Activated CD4-positive, alpha-beta T cell treated with anti-CD3 and anti-CD28 coated beads for 24 hours (primary cell): ENCODE results near the gene HMGA1.

Experiments
- DNase-seq, 2 donors: peaks; one replicate each; pipeline ENCODE4 v3.0.0-alpha.2; 2020; ENCODE audit warnings: low read depth in 2 of 2

Gene HMGA1

GRCh38 chr6:34223956-34224940 is 12.4 kb upstream of the HMGA1 start:
- peak; percentile 91 to 92 for DNase-seq

- DNase-seq = no peak
These were observed 11.1 kb upstream of the HMGA1 start for GRCh38 chr6:34225551-34225950.

- no peak for DNase-seq
These were observed 10.6 kb upstream of the HMGA1 start for GRCh38 chr6:34226066-34226465.

- no peak for DNase-seq
These were observed 9.7 kb upstream of the HMGA1 start for GRCh38 chr6:34226731-34227586.

GRCh38 chr6:34227761-34228421 is 8.8 kb upstream of the HMGA1 start:
- DNase-seq = no peak

- no peak for DNase-seq
These were observed 6.8 kb upstream of the HMGA1 start for GRCh38 chr6:34229877-34230276.

GRCh38 chr6:34230653-34231371 is 5.9 kb upstream of the HMGA1 start:
- no peak for DNase-seq

GRCh38 chr6:34231566-34232336 is 4.9 kb upstream of the HMGA1 start:
- DNase-seq = no peak

GRCh38 chr6:34232901-34233300 is 3.8 kb upstream of the HMGA1 start:
- DNase-seq = no peak

- no peak for DNase-seq
These were observed 2.8 kb upstream of the HMGA1 start for GRCh38 chr6:34233867-34234266.

- DNase-seq = no peak
These were observed 1.9 kb upstream of the HMGA1 start for GRCh38 chr6:34234667-34235306.

- peak in 1 of 2 donors; percentile 36 for DNase-seq
These were observed 1.2 kb upstream of the HMGA1 start for GRCh38 chr6:34235307-34236130.

GRCh38 chr6:34236131-34236442 is 586 bp upstream of the HMGA1 start:
- DNase-seq = no peak

GRCh38 chr6:34237316-34237721 is 646 bp downstream of the HMGA1 start:
- no peak for DNase-seq

GRCh38 chr6:34237722-34238584 is 1.3 kb downstream of the HMGA1 start:
- peak; percentile 65 to 67 for DNase-seq

- no peak for DNase-seq
These were observed 2.2 kb downstream of the HMGA1 start for GRCh38 chr6:34238585-34239499.

- DNase-seq = no peak
These were observed 2.8 kb downstream of the HMGA1 start for GRCh38 chr6:34239500-34239825.
